GOT3 (cell line): ENCODE results near the gene MEIOB.
"Not testable (repeated sequence)": the region's sequence is repeated elsewhere in the genome, so short reads cannot be mapped to it uniquely, and the experiment has no call there.

Experiments used
- DNase-seq: peaks from one replicate; lab custom pipeline; 2025; ENCODE audit warnings: mixed read lengths; lab: John Stamatoyannopoulos, UW

MEIOB gene

GRCh38 chr16:1907226-1907860, 35.4 kb upstream of the MEIOB start:
- DNase-seq: no peak

DNA sequence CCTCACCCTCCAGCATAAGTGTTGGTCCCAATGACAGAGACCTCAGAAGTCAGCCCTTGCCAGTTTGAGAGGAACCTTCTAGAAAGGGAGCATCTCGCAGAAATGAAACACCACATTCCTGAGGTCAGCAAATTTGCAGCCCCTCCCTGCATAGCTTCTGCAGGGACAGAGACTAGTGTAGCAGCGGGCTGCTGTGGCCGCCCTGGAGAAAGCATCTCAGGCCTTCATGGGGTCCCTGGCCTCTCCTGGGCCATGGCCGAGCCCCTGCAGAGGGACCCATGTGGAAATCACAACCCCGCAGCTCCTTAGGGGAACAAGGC, 34.8 kb upstream of the MEIOB start:
- DNase-seq: no peak

DNA sequence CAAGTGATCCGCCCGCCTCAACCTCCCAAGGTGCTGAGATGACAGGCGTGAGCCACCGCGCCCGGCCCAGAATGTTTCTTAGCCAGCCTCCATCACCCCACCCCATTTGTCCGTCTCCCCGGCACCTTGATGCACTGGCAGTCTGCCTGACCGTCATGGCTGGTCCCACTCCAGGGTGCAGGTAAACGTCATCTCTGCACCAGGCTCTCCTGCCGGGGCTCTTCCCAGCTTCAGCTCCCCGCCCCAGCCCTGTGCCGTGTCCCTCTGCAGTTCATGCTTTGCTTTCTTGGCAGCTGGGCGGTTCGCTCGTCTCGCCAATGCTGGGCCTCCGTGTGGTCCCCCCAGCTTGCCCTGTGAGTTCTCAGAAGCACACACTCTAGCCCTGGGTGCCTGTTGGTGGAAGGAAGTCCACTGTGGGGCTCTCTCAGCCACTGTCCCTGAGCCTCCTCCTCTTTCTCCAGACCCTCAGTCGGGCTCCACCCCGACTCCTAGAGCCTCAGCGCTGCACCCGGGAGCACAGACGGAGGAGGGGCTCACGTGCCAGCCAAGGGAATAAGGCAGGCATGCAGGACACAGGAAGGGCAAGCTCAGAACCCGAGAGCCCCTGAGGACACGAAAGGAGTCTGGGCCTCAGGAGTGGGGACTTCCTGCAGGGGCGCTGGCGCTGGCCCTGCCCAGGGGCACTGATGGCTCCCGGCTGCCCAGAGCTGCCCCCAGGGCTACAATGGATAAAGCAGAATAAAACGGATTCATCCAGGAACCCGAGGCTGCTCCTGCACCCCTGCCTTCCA, 34.3 kb upstream of the MEIOB start:
- no peak for DNase-seq

- DNase-seq: no peak
These were observed 32.2 kb upstream of the MEIOB start for GRCh38 chr16:1903845-1904840.

DNA sequence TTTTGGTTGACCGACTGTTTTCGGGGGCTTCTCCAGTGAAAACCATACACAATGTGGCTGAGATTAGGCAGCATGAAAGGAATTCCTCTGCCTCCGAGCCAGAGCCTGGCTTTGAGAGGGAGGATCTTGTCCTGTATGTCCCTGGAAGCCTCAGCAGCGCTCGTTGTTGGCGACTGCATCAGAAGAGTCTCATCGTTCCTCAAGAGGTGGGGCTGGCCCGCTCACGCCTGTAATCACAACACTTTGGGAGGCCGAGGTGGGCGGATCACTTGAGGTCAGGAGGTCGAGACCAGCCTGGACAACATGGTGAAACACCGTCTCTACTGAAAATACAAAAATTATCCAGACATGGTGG, 31.2 kb upstream of the MEIOB start:
- DNase-seq: no peak

DNA sequence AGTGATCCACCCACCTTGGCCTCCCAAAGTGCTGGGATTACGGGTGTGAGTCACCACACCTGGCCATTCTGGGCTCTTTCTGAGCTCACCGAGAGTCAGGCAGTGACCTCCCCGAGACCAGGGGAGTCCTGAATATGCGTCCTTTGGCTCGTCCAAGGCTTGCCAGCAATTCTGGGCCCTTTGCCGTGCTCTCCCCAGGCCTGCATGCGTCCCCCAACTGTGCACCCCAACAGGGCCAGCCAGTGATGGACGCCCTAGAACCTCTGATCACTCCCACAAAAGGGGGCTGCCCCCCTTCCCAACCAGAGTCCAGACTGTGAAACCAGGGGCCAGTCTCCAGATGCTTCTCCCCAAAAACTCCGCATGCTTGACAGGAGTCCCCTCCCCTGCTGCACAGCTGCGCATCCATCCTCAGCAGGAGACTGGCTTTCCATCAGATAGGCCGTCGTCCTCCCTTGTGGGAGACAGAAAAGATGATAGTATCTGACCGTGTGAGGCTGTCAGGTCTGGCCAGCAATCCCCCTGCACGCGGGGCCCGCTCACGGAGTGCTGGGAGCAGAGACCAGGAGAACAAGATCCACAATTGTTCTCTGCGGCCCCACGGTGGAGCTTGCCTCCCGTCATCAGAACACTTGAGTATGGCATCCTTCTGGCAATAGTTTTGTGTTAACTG, 30.7 kb upstream of the MEIOB start:
- no peak for DNase-seq

DNA sequence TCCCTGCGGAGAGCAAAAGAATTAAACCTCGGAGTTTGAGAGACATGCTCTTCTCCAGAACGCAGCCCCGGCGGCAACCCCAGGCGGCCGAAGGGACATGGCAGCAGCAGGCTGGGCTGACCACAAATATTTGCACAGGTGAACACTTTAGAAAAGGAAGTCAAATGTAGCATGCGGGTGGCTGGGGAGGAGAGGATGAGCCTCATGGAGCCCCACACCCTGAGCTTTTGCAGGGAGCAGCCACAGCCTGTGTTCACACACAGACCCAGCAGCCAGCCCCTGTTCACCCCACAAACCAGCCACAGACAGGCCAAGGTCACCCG, 28.4 kb upstream of the MEIOB start:
- no peak for DNase-seq

DNA sequence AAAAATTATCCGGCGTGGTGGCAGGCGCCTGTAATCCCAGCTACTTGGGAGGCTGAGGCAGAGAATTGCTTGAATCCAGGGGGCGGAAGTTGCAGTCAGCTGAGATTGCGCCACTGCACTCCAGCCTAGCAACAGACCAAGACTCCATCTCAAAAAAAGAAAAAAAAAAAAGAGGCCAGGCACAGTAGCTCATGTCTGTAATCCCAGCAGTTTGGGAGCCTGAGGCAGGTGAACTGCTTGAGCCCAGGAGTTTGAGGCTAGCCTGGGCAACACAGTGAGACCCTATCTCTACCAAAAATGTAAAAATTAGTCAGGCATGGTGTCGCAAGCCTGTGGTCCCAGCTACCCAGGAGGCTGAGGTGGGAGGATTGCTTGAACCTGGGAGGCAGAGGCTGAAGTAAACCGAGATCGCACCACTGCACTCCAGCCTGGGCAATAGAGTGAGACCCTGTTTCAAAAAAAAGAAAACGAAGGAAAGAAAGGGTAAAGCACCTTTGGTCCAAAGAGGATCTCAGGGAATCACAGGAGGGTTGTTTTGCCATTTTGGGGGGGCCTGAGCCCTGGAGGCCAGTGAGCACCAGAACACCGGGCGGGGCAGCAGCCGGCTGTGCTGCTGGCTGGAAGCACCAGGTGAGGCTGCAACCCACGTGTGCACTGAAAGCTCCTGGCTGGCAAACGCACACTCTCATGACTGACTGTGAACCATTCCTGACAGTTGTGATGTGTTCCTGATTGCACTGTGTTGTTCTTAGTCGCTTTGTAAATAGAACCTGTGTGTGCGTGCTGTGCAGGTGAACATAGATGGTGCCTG, 27.9 kb upstream of the MEIOB start:
- DNase-seq: no peak

DNA sequence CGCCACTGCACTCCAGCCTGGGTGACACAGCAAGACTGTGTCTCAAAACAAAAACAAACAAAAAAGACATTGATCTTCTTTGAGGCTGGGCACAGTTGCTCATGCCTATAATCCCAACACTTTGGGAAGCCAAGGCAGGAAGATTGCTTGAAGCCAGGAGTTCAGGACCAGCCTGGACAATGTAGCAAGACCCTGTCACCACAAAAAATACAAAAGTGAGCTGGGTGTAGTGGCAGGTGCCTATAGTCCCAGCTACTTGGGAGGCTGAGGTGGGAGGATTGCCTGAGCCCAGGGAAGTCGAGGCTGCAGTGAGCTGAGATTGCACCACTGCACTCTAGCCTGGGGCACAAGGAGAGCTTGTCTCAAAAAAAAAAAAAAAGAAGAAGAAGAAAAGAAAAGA, 25.7 kb upstream of the MEIOB start:
- DNase-seq: not testable (repeated sequence)

GRCh38 chr16:1895949-1896675, 24.1 kb upstream of the MEIOB start:
- no peak for DNase-seq

DNA sequence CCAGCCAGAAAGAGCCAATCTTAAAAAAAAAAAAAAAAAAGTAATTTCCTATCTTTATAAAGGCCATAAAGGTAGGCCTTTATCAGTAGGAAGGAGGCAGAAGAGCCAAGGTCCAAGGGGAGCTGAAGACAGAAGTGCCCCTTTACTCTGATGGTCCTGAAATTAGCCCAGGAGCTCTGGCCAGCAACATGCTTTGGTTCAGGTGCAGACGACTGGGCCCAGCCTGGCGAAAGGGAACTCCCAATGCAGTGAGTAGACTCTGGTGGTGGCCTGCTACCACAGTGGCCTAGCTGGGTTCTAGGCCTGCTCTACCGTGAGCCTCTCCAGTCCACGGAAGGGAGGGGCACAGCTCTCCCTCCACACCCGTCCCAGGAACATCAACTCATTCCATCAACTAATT, 23.1 kb upstream of the MEIOB start:
- no peak for DNase-seq

GRCh38 chr16:1890708-1891050, 18.7 kb upstream of the MEIOB start:
- no peak for DNase-seq

DNA sequence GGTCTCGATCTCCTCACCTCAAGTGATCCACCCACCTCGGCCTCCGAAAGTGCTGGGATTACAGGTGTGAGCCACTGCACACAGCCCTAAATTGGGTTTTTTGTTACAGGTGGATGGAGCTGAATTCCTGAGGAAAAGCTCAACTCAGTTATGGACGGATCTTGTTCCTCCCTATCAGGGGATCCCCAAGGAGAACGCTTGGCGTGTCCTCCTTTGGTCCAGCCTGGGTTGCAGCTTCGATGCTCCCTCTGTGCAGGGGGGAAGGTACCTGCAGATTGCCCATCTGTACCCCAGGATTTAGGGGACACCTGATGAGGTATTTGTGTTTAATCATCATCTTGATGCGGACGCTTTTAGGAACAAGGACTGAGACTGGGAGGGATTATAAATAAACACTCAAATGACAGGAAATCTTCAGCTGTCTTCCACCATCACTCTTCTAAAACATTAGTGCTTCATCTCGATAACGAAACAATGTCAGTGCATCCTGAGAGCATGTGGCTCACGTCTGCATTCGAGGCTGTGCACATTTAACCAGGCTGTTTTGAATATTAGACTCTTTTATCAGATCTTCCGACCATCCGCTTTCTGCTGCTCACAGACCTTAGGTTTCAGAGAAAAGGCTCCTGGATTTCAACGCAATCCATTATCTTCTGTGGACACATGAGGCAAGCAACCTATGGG, 18.2 kb upstream of the MEIOB start:
- no peak for DNase-seq

DNA sequence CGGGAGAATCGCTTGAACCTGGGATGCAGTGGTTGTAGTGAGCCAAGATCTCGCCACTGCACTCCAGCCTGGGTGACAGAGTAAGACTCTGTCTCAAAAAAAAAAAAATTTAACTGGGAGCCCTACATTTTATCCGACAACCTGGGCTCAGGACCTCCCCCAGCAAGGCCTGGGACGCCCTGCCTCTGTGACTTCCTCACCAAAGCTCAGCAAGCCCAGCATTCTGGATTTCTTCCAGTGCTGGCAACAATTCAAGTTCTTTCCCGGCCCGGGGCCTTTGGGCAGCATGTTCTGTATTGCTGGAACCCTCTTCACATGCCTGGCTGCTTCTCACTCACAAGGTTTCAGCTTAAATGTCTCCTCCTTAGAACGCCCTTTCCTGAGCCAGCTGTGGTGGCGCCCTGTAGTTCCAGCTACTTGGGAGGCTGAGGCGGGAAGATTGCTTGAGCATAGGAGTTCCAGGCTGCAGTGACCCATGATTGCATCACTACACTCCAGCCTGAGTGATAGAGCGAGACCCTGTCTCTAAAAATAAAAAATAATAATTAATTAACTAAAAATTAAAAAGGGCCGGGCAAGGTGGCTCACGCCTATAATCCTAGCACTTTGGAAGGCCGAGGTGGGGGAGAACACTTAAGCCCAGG, 15.9 kb upstream of the MEIOB start:
- DNase-seq: no peak

- no peak for DNase-seq
These were observed 12.9 kb upstream of the MEIOB start for GRCh38 chr16:1884889-1885288.

GRCh38 chr16:1884155-1884760, 12.3 kb upstream of the MEIOB start:
- DNase-seq: no peak

DNA sequence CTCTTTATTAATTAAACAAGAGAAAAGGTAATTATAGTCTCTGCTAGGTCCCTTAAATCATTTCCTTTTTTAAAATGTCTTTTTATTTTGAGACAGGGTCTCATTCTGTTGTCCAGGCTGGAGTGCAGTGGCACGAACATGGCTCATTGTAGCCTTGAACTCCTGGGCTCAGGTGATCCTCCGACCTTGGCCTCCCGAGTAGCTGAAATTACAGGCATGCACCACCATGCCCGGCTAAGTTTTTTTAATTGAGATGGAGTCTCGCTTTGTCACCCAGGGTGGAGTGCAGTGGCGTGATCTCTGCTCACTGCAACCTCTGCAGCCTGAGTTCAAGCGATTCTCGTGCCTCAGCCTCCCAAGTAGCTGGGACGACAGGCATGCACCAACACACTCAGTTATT, 9.2 kb upstream of the MEIOB start:
- not testable (repeated sequence) for DNase-seq

GRCh38 chr16:1879477-1879876, 7.5 kb upstream of the MEIOB start:
- DNase-seq: no peak

GRCh38 chr16:1878256-1878655, 6.3 kb upstream of the MEIOB start:
- DNase-seq: no peak
